Measurements from ENCODE around the gene STMN3.

The STMN3 gene

DNA sequence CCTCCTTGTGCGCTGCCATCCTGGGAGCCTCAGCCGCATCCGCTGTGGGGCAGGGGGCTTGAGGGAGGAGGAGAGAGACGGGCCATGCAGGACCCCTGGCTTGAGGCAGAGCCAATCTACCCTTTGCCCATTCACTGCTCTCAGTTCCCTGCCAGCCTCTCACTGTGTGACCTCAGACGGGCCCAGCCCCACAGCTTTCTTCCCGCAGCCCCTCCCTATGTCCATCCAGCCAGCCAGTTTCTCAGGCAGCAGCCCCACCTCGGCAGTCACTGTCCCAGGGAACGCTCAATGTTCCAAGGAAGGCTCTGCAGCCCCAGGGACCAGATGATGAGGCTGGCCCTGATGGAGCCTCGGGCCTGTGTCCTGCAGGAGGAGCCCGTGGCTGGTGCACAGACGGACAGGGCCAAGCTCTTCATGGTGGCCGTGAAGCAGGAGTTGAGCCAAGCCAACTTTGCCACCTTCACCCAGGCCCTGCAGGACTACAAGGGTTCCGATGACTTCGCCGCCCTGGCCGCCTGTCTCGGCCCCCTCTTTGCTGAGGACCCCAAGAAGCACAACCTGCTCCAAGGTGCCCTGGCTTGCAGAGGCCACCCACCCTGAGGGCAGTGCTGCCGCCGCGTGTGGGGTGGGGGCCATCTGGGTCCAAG, 39.3 kb upstream of the STMN3 start:
- DNase-seq (ENCODE audit: low read depth, low spot score), result no peak

DNA sequence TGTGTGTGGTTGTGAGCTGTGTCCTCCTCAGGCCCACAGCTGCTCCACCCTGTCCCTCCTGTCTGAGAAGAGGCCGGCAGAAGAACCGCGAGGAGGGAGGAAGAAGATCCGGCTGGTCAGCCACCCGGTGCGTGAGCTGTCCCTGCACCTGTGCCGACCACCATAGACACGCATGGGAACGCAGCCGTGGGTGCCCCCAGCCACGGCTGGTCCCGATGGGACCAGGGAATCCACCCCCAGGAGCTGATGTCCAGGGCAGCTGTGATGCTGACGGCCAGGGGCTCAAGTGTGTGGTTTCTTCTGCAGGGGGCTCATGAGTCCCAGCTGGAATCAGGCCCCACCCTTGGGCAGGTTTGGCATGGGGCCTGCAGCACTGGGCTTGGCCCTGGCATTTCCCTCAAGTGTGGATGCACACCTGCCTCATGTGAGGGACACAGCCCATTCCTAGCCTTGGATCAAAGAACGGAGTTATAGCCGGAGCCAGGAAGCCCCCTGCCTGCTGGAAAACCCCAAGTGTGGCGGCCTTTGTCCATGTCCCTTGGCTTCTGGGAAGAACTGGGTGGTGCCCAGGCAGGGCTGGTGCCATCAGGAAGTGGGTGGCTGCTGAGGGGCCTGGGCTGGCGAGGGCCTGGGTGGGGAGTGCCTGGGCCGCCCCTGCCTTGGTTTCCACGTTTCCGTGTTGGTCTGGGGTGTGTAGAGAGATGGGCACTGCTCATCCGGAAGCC, 38.6 kb upstream of the STMN3 start:
- DNase-seq (ENCODE audit: low read depth, low spot score), result no peak

GRCh38 chr20:63690898-63691710, 37.9 kb upstream of the STMN3 start:
- DNase-seq (ENCODE audit: low read depth, low spot score), result no peak

DNA sequence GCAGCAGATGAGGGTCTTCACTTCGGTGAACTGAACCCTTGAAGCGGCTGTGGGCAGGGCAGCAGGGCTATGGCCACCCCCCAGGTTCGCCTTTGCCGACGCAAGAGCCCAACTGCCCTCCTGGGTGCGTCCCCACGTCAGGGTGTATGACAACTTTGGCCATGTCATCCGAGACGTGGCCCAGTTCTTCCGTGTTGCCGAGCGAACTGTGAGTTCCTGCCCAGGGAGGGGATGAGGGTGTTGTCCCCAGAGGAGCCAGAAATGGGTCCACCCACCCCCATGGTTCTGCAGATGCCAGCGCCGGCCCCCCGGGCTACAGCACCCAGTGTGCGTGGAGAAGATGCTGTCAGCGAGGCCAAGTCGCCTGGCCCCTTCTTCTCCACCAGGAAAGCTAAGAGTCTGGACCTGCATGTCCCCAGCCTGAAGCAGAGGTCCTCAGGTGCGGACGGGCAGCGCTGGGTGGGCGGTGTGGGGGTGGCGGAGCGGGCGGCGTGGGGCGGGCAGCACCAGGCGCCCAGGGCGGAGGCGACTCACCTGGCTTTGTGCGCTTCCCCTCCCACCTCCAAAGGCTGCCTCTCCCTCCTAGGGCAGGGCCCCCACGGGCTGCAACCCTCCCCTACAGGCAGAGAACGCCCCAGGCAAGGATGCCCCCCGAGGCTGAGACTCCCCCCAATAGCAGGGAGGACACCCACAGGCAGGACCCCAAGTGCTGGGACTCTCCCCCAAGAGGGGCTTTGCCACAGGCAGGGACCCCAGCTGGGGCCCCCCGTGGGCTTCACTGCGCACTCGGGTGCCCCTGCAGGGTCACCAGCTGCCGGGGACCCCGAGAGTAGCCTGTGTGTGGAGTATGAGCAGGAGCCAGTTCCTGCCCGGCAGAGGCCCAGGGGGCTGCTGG, 37.0 kb upstream of the STMN3 start:
- DNase-seq (ENCODE audit: low read depth, low spot score), result no peak

DNA sequence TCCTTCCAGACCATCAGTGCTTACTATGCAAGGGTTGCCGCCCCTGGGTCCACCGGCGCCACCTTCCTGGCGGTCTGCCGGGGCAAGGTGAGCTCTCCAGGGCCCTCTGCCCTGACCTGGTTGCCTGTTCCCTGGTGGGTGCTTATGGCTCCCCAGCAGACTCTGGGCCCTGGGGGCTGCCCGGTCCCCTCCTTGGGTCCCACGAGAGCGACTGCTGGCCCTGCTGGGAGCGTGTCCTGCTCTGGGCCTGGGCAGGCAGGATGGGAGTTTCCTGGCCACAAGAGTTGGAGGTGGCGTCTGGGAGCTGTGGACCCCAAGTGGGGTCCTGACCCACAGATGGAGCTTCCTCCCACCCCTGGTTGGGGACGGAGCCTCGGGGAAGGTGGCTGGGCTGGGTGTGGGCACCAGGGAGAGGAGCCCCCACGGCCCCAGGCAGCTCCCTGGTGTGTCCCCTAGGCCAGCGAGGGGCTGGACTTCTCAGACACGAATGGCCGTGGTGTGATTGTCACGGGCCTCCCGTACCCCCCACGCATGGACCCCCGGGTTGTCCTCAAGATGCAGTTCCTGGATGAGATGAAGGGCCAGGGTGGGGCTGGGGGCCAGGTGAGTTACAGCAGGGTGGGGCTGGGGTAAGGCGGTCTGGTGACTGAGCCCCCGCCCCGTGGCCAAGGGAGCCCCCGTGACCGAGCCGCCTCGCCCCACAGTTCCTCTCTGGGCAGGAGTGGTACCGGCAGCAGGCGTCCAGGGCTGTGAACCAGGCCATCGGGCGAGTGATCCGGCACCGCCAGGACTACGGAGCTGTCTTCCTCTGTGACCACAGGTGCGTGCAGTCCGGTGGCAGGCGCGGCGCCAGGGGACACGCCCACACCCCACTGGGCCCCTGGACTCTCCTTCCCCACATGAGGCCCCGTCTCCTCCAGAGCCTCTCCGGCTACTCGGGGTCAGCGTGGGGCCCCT, 36.1 kb upstream of the STMN3 start:
- no peak for DNase-seq (ENCODE audit: low read depth, low spot score)

- no peak for DNase-seq (ENCODE audit: low read depth, low spot score)
Observed at GRCh38 chr20:63688228-63689045, 35.2 kb upstream of the STMN3 start.

DNA sequence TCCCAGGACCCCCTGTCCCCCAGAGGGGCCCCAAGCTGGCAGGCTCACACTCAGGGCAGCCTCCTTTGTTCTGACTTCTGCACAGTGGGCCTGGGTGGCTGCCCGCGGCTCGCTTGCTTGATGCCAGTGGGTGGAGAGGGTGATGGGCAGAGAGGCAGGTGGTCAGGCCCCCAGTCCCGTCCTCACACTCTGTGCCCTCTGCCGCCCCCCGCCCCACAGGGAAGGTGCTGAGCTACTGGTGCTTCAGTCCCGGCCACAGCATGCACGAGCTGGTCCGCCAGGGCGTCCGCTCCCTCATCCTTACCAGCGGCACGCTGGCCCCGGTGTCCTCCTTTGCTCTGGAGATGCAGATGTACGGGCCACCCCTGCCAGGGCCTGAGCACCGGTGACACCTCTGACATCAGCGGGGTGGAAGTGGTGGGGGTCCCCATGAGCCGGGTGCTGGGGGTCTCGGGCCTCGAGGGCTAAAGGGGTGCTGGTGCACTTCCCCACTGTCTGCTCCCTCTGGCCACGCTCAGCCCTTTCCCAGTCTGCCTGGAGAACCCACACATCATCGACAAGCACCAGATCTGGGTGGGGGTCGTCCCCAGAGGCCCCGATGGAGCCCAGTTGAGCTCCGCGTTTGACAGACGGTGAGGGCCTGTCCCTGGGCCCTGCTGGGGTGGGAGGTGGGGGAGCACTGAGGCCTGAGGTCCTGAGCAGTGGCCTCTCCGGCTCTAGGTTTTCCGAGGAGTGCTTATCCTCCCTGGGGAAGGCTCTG, 34.4 kb upstream of the STMN3 start:
- DNase-seq (ENCODE audit: low read depth, low spot score), result no peak

- peak; percentile 79 for DNase-seq (ENCODE audit: low read depth, low spot score)
Observed at GRCh38 chr20:63686492-63687321, 33.5 kb upstream of the STMN3 start.

- no peak for DNase-seq (ENCODE audit: low read depth, low spot score)
Observed at GRCh38 chr20:63686094-63686491, 32.9 kb upstream of the STMN3 start.

GRCh38 chr20:63685269-63686026, 32.2 kb upstream of the STMN3 start:
- DNase-seq (ENCODE audit: low read depth, low spot score), result no peak

- peak; percentile 90 for DNase-seq (ENCODE audit: low read depth, low spot score)
Observed at GRCh38 chr20:63682384-63683139, 29.3 kb upstream of the STMN3 start.

DNA sequence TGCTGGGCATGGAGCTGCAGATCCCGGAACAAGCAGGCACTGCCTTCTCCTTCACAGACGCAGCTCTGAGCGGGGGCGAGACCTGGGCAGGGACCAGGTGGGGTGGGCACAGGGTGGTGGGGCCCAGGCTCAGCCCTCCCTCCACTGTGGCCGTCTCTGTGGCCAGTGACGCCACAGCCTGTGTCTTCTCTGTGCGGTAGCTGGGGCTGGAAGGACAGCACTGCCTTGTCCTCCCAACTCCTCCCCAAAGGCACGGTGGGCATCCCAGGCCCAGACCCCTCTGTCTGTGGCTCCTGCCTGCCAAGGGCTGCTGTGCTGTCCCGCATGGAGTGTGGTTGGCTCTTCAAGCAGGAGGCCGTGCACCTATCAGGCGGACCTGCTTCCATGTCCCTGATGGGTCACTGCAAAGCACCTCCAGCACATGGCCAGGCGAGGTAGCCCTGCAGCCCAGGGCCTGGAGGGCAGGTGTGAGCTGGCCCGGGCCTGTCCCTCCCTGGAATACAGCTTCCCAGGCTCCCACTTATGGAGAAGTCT, 28.5 kb upstream of the STMN3 start:
- DNase-seq (ENCODE audit: low read depth, low spot score), result no peak

DNA sequence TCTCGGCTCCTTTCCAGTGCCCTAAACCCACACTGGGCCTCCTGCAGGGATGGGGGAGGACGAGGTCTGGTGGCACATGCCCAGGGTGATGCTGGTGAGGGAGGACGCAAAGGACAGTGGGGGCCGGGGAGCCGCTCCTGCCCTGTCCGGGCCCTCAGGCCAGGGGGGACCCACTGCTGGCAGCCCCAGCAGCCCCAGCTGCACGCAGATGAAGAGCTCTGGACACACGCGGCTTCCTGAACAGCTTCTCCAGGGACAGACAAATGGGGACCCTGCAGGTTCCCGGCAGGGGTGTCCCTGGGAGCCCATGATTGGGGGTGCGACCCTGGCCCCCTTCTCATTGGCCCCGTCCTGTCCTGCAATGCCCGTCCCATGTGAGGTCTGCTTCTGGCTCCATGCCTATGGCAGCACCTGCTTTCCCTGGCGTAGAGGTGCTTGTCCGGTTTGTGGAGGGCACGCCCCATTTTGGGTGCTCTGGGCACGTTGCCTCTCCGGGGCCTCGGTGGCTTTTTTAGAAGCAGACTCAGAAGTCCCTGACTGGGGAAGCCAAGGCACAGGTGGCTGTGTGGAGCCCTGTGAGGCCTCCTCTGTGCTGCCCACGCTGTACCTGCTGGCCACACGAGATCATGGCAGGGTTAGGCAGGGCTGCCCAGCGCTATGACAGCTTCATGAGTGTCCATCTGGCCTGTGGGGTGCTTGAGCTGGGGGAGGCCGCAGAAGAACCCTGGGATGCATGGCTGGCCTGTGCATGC, 27.8 kb upstream of the STMN3 start:
- DNase-seq (ENCODE audit: low read depth, low spot score), result no peak

DNA sequence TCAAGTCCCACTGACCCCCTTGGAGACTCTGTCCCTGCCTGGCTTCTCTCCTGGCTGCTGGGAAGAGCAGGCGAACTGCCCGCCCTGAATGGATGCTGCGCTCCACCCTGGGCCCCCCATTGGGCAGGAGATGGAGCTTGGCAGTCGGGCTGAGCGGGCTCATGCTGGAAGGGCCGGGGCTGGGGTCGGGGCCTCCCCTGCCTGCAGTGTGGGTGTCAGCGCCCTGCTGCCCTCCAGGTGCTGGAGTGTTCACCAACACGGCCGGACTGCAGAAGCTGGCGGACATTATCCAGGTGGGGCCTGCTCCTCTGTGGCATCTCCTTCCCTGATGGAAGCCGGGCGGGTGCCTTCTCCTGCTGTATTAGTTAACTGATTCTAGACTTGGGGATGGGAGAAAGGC, 27.2 kb upstream of the STMN3 start:
- no peak for DNase-seq (ENCODE audit: low read depth, low spot score)

GRCh38 chr20:63679799-63680305, 26.6 kb upstream of the STMN3 start:
- no peak for DNase-seq (ENCODE audit: low read depth, low spot score)
